ENCODE results near the gene RDH8. TPM values are rescaled to one million over a fixed set of nuclear protein-coding genes. Genes with fewer than 3 reads are reported as not detected.

The RDH8 gene
- total RNA-seq, 1 donor from 2014 or later, result not detected

- peak; percentile 69 for DNase-seq (ENCODE audit: low spot score)
- no peaks in the 10 kb centered on the region for H4K20me1 ChIP-seq (ENCODE audit: low read depth)
- Mint-ChIP-seq H3K4me1 (peaks cover 36% of the 10 kb centered on the region), H3K4me3 (peak overlapping the region; percentile 73), H3K27me3 (ENCODE audit: insufficient read depth, low read depth) (peaks cover 4% of the 10 kb centered on the region), H3K36me3 (no peaks in the 10 kb centered on the region), H3K27ac (peak overlapping the region; percentile 96), H3K9me3 (no peaks in the 10 kb centered on the region)
- no peaks in the 10 kb centered on the region for H3K79me2 ChIP-seq (ENCODE audit: low read depth)
- H3K4me3 ChIP-seq, result no peak overlapping the region
- peaks cover 11% of the 10 kb centered on the region for H3K4me1 ChIP-seq
- H3K4me2 ChIP-seq, result peak overlapping the region; percentile 48
- H3K27me3 ChIP-seq, result no peaks in the 10 kb centered on the region
- no peaks in the 10 kb centered on the region for H3K9me3 ChIP-seq (ENCODE audit: low read depth)
- no peak overlapping the region for H3K27ac ChIP-seq
- H3K9ac ChIP-seq, result no peak overlapping the region
- no peaks in the 10 kb centered on the region for H3K36me3 ChIP-seq
- TF ChIP-seq EZH2 (IDR thresholded peaks at IDR 0.05) (no peak), EZH2phosphoT487 (IDR thresholded peaks at IDR 0.05) (no peak)
- TF ChIP-seq, protein P1, sequence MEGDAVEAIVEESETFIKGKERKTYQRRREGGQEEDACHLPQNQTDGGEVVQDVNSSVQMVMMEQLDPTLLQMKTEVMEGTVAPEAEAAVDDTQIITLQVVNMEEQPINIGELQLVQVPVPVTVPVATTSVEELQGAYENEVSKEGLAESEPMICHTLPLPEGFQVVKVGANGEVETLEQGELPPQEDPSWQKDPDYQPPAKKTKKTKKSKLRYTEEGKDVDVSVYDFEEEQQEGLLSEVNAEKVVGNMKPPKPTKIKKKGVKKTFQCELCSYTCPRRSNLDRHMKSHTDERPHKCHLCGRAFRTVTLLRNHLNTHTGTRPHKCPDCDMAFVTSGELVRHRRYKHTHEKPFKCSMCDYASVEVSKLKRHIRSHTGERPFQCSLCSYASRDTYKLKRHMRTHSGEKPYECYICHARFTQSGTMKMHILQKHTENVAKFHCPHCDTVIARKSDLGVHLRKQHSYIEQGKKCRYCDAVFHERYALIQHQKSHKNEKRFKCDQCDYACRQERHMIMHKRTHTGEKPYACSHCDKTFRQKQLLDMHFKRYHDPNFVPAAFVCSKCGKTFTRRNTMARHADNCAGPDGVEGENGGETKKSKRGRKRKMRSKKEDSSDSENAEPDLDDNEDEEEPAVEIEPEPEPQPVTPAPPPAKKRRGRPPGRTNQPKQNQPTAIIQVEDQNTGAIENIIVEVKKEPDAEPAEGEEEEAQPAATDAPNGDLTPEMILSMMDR (IDR thresholded peaks at IDR 0.05), result no peak
- peaks cover 9% of the 10 kb centered on the region for H3F3A ChIP-seq (ENCODE audit: low read depth)
- no peak overlapping the region for H2AFZ ChIP-seq (replicated peaks)
Measured at GRCh38 chr19:9986787-9987281, 26.4 kb upstream of the RDH8 start.

- Histone ChIP-seq H3K9ac (no peak overlapping the region), H4K20me1 (ENCODE audit: low read depth) (no peaks in the 10 kb centered on the region)
- no peak for TF ChIP-seq EZH2phosphoT487 (IDR thresholded peaks at IDR 0.05)
- TF ChIP-seq, protein P1 (IDR thresholded peaks at IDR 0.05), result no peak
- TF ChIP-seq EZH2 (IDR thresholded peaks at IDR 0.05), result no peak
Measured at GRCh38 chr19:9989504-9989903, 23.8 kb upstream of the RDH8 start.

DNA sequence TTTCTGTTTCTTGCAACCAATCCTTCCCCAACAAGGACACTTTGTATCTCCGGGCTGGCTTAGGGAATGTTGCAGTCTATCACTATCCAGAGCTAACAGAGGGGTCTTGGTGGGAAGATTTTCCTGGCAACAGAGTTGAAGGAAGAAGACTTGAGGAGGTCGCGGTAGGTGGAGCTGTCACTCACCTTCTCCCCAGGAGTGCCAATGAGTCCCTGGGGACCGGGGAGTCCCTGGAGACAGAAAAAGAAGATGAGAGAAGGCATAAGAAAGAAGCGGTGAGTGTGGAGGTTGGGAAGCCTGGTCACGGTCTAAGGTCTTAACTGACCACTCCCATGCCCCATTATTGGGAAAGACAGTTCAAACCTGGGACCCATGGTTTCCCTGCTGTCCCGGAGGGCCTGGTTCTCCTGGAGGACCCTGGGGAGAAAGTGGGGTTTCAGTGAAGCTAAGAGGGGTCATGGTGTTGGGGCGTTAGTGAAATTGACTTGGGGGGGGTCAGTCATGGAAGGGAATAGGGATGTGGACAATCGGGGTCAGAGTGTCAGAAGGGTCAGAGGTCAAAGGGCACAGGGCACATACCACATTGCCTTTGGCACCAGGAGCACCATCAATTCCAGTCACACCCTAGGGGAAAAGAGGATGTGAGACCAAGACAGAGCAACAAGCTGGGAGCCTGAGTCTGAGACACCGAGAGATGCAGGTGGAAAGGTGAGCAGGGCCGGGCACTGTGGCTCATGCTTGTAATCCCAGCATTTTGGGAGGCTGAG, 21.7 kb upstream of the RDH8 start:
- Histone ChIP-seq H3K79me2 (ENCODE audit: low read depth) (no peaks in the 10 kb centered on the region), H4K20me1 (ENCODE audit: low read depth) (no peaks in the 10 kb centered on the region), H3K4me1 (peaks cover 7% of the 10 kb centered on the region), H3F3A (ENCODE audit: low read depth) (peaks cover 8% of the 10 kb centered on the region), H3K27ac (no peak overlapping the region), H3K4me2 (no peak overlapping the region), H2AFZ (replicated peaks) (no peak overlapping the region), H3K4me3 (no peak overlapping the region), H3K27me3 (no peaks in the 10 kb centered on the region), H3K9ac (no peak overlapping the region), H3K36me3 (no peaks in the 10 kb centered on the region), H3K9me3 (ENCODE audit: low read depth) (no peaks in the 10 kb centered on the region)
- Mint-ChIP-seq H3K36me3 (no peaks in the 10 kb centered on the region), H3K4me1 (peaks cover 21% of the 10 kb centered on the region), H3K27ac (peak overlapping the region; percentile 53), H3K27me3 (ENCODE audit: insufficient read depth, low read depth) (peaks cover 2% of the 10 kb centered on the region), H3K4me3 (no peak overlapping the region), H3K9me3 (no peaks in the 10 kb centered on the region)
- TF ChIP-seq EZH2 (IDR thresholded peaks at IDR 0.05), result no peak
- TF ChIP-seq, protein P1 (IDR thresholded peaks at IDR 0.05), result no peak
- no peak for TF ChIP-seq EZH2phosphoT487 (IDR thresholded peaks at IDR 0.05)
- no peak for DNase-seq (ENCODE audit: low spot score)

More at GRCh38 chr19:9989504-9989903, 23.8 kb upstream of the RDH8 start:
- Histone ChIP-seq H3K27me3 (no peaks in the 10 kb centered on the region), H3K4me2 (no peak overlapping the region), H3F3A (ENCODE audit: low read depth) (peaks cover 9% of the 10 kb centered on the region), H3K4me1 (peaks cover 11% of the 10 kb centered on the region), H3K9me3 (ENCODE audit: low read depth) (no peaks in the 10 kb centered on the region), H3K36me3 (no peaks in the 10 kb centered on the region), H3K27ac (no peak overlapping the region), H3K4me3 (no peak overlapping the region), H2AFZ (replicated peaks) (no peak overlapping the region), H3K79me2 (ENCODE audit: low read depth) (no peaks in the 10 kb centered on the region)
- Mint-ChIP-seq H3K36me3 (no peaks in the 10 kb centered on the region), H3K4me1 (peaks cover 34% of the 10 kb centered on the region), H3K9me3 (no peaks in the 10 kb centered on the region), H3K27me3 (ENCODE audit: insufficient read depth, low read depth) (peaks cover 3% of the 10 kb centered on the region), H3K27ac (no peak overlapping the region), H3K4me3 (no peak overlapping the region)
- no peak for DNase-seq (ENCODE audit: low spot score)
